Cerebellar cortex (tissue), 1 donor: Measurements from ENCODE around the gene SRPK2.
"Not testable (repeated sequence)": the region's sequence is repeated elsewhere in the genome, so short reads cannot be mapped to it uniquely, and the experiment has no call there.

Source experiments
- DNase-seq: peaks from one replicate; pipeline ENCODE4 v3.0.0-alpha.2; 2015; ENCODE audit warnings: low spot score

The SRPK2 gene

GRCh38 chr7:105304040-105304895, 84.5 kb downstream of the SRPK2 start:
- no peak for DNase-seq

DNA sequence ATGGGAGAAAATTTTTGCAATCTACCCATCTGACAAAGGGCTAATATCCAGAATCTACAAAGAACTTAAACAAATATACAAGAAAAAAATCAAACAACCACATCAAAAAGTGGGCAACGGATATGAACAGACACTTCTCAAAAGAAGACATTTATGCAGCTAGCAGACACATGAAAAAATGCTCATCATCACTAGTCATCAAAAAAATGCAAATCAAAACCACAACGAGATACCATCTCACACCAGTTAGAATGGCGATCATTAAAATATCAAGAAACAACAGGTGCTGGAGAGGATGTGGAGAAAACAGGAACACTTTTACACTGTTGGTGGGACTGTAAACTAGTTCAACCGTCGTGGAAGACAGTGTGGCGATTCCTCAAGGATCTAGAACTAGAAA, 88.1 kb downstream of the SRPK2 start:
- not testable (repeated sequence) for DNase-seq

GRCh38 chr7:105298439-105298894, 90.3 kb downstream of the SRPK2 start:
- no peak for DNase-seq

DNA sequence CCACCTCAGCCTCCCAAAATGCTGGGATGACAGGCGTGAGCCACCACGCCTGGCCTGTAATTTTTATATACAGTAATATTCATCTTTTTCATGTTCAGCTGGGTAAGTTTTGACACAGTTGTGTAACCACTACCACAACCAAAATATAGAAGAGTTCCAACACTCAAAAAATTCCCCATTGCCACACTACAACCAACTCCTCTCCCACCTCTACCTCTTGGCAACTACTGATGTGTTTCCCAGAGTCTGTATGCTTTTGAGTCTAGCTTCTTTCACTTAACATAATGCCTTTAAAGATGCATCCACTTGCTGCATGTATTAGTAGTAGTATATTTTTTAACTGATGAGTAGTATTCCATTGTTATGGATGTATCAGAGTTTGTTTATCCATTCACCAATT, 90.7 kb downstream of the SRPK2 start:
- no peak for DNase-seq

- DNase-seq, result no peak
These were observed 91.4 kb downstream of the SRPK2 start for GRCh38 chr7:105297309-105297708.

DNA sequence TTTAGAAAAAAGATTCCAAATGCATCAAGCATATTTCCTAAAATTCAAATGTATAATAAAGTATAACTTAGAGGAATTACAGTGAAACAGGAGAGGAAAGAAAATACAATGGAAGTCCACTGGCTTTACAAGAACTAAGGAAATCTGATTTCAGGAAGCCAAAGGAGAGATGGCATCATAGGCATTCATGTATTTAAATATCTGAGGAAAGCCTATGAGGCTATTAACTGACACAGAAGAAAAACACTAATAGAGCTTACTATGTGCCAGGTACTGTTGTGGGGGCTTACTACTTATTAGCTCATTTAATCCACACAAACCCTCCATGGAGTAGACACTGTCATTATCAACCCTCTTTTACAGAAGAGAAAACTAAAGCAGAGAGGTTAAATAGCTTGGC, 92.2 kb downstream of the SRPK2 start:
- DNase-seq, result no peak

DNA sequence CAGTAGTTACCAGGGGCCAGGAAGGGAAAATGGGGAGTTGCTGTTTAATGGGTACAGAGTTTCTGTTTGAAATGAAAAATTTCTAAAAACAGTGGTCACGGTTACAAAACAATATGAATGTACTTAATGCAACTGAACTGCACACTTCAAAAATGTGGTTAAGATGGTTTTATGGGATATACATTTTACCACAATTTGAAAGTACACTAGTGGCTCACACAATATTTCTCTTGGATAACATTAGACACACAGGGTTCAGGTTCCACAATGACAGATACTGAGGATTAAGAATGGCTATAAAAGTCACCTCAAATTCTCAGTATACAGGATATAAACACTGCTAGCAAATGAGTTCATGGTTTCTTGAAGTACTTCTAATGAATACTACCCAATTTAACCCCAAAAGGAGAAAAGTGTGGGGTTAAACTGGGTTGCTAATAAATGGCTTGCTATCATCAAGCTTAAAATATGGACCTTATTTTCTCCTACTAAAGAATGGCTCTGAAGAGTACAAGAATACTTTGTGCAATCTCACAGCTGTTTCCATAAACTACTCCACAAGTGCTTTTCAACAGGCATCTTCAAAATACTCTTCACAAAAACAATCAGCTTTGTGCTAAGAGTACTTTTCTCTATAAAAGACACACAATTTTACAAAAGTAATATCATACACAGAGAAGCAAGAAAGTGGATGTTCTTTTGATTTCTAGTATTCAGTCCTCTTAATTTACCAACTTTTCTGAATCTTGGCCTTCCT, 92.9 kb downstream of the SRPK2 start:
- no peak for DNase-seq

DNA sequence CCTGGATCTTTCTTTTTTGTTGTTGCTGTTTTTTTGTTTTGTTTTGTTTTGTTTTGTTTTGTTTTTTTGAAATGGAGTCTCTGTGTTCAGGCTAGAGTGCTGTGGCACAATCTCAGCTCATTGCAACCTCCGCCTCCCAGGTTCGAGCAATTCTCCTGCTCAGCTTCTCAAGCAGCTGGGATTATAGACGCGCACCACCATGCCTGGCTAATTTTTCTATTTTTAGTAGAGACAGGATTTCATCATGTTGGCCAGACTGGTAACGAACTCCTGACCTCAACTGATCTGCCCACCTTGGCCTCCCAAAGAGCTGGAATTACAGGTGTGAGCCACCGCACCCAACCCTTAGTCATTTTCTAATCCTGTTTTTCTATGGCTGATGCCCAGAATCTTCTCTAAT, 94.2 kb downstream of the SRPK2 start:
- not testable (repeated sequence) for DNase-seq

DNA sequence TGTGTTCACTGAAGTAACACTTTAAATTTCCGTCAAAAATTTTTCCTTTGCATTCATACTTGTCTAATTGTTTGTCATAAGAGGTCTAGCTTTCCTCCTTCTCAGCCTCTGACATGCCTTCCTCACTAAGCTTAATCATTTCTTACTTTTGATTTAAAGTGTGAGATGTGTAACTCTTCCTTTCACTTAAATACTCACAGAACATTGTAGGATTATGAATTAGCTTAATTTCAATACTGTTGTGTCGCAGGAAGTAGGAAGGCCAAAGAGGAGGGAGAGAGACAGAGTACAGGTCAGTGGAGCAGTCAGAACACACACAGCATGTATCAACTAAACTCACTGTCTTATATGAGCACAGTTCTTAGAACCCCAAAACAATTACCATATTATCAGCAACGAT, 99.0 kb downstream of the SRPK2 start:
- DNase-seq, result no peak

- no peak for DNase-seq
These were observed 102.3 kb downstream of the SRPK2 start for GRCh38 chr7:105286441-105286840.

DNA sequence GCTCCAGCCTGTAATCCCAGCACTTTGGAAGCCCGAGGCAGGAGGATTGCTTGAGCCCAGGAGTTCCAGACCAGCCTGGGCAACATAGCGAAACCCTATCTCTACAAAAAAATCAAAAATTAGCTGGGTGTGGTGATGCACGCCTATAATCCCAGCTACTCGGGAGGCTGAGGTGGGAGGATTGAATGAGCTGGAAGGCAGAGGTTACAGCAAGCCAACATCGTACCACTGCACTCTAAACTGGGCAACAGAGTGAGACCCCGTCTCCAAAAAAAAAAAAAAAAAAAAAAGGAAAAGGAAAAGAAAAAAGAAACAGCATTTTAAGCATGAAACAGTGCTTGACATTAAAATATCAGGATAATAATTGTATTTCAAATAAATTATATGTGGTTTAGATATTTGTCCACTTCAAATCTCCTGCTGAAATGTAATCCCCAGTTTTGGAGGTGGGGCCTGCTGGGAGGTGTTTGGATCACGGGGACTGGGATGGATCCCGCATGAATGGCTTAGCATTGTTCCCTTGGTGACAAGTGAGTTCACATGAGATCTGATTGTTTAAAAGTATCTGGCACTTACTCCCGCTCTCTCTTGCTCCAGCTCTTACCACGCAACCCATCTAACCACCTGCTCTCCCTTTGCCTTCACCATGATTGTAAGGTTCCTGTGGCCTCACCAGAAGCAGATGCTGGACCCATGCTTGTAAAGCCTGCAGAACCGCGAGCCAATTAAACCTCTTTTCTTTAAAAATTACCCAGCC, 103.4 kb downstream of the SRPK2 start:
- DNase-seq, result no peak

GRCh38 chr7:105284014-105284413, 104.7 kb downstream of the SRPK2 start:
- DNase-seq, result no peak

GRCh38 chr7:105281966-105282365, 106.8 kb downstream of the SRPK2 start:
- no peak for DNase-seq

DNA sequence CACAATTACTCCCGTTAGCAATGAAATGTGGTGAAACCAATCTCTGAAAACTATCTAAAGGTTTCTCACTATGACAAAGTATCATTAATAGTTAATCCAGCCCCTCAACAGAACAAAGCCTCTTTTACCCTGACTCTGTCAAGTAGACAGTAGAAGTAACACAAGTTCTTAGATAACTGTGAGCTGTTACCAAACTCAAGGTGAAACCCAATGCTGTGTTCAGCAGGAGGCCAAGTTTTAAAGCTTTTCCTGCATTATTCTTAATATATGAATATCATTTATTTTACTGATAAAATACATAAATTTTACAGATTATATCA, 109.1 kb downstream of the SRPK2 start:
- no peak for DNase-seq

- DNase-seq, result no peak
These were observed 109.6 kb downstream of the SRPK2 start for GRCh38 chr7:105278973-105279687.

DNA sequence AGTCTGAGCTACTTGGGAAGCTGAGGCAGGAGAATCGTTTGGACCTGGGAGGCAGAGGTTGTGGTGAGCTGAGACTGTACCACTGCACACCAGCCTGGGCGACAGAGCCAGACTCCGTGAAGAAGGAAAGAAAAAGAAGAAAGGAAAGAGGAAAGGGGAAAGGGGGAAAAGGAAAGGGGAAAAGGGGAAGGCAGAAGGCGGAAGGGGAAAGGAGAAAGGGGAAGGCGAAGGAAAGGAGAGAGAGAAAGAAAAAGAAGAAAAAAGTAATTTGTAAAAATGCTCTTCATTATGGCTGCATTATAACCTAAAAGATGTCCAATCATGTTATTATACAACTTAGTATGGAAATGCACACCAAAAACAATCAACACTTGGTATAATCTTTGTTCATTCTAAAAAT, 110.2 kb downstream of the SRPK2 start:
- no peak for DNase-seq

GRCh38 chr7:105277341-105277740, 111.4 kb downstream of the SRPK2 start:
- DNase-seq, result no peak

- peak; percentile 35 for DNase-seq
These were observed 118.6 kb downstream of the SRPK2 start for GRCh38 chr7:105270117-105270516.

- DNase-seq, result peak; percentile 66
These were observed 119.3 kb downstream of the SRPK2 start for GRCh38 chr7:105269397-105269796.

DNA sequence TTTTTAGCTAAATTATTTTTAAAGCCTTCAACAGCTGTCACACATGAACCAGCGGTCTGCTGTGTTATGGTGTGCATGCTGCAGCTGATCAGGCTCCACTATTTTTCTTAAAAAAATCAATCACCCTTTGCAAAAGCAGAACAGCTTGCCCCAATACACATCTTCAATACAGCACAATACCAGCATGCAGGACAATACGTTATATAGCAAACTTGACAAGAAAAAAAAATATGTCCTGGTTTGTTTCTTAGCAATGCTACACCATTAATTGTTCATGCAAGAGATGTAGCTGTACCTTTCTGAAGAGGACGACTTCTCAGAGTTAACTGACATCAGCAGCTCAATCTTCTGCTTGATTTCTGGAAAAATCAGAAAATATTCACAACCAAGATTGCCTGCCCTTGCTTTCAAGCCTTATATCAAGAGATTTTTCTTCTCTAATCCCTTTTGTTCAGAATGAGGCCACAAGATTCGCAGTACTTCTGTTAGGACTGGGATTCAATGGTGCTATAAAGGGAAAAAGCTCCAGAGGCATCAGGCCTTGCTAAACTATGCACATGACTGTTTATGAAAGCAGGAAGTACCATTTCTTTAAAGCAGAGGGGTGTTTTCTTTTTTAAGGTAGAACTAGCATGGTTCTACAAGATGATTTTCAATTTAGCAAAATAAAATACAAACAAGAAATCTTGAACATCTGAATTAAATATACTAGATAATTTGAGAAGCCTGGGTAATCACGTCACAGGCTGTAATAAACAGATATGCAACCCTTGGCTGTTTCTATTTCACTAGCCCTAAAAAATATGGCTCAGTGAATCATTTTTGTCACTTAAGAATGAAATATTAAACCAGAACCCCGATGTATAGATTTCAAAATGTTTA, 120.0 kb downstream of the SRPK2 start:
- DNase-seq, result peak; percentile 88

DNA sequence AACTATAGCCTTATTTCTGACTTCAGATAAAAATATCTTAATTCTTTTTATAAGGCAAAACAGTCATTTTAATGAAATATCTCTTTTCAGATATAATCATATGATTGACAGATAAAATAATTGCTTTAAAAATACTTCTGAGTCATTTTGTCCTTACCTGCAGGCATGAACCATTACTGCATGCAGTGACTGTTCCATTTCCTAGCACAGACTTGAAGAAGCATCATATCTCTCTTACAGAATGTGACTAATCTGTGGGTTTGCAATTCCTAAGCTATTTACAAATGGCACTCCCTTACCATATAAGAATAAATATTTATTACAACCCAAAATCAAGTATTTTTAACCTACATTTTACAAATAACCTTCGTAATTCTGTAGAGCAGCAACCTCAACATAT, 120.7 kb downstream of the SRPK2 start:
- peak; percentile 59 for DNase-seq
